G401 (cell line): ENCODE data around the gene SIDT1. TPM values are rescaled to one million over a fixed set of nuclear protein-coding genes. Genes with fewer than 3 reads are reported as not detected.

Experiments used
- DNase-seq: peaks from one replicate; pipeline ENCODE4 v3.0.0-alpha.2; 2015; ENCODE audit warnings: low spot score
- in situ Hi-C: cut with HindIII; loops from 2 replicates; pipeline ENCODE4 v1.10.0; 2016; ENCODE audit warnings: low sequenced_read_pairs, mixed read lengths
- total RNA-seq: library from RNA; depleted of rRNA; stranded (reverse); fragments of >200 nt; shearing (Covaris generic); gene quantifications from 2 replicates; pipeline ENCODE4 v1.2.3, GENCODE V29; 2014

The SIDT1 gene
- total RNA-seq, 1 experiment from 2014 or later: not detected

DNA sequence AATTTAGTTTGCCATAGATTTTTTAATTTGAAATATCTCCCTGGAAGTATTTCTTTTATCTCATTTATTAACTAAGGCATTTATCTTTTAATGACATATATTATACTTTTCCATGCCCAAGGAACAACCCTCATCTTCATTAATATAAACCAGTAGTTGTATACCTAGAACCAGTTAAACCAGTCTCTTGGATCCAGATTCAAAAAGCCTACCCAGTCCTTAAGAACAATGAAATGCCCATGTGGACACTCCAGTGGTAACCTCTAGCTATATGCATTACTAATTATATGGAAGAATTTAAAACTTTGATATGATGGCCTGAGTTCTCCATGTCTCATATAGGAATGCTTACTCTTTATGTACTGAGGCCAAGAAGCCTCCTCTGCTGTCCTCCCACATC lies 4.8 kb downstream of the SIDT1 start:
- in situ Hi-C loops: no loop called here
- DNase-seq: no peak

DNA sequence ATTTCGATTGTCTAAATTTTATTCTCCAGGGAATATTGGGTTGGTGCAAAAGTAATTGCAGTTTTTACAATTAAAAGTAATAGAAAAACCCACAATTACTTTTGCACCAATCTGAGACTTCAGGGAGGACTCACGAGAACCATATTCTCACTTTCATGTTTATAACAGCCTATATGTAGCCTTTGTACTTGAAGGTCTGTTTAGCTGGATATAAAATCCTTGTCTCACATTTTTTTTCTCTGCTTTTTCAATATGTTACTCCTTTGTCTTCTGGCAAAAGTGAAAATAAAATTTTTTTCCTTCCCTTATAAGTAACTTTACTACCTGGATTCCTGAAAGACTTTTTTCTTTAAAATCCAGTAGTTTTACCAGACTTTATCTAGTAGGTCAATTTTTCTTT lies 9.2 kb downstream of the SIDT1 start:
- in situ Hi-C loops: no loop called here
- DNase-seq: no peak

DNA sequence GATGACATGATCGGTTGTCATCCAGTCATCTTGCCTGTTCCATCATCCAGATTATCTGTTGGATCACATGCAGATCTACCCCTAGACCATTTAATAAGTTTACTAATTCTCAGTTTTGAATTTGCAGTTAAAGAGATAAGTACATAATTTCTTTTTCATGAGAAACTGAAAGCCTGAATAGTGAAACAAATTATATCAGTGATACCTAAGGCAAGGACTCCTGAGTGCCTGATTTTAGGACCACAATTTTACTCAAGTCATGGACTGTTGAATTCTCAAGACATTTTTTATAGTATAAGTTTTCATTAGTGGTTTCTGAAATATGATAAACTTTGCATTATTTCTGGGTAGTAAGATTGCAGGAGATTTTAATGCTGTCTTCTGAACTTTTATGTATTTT lies 13.2 kb downstream of the SIDT1 start:
- in situ Hi-C loops: no loop called here

DNA sequence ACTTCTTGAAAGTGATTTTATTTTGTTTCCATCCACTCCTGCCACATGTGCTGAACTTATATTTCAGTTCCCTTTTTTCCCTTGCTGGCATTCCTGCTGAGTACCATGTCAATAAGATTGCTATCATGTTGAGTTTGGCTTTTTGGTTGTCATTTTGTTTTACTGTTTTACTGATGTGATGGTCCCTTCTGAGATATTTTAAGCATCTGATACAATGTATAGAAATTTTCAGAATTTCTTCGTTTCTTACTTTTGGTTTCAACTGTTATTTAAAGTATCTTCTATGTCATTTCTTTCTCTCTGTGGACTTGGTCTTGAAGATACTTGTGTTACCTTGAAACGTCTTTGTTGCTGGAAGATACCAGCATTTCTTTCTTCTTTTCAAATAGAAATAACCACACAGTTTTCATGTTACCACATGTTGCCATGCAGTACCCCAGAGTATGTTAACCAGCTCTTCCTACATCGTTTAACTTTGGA lies 14.1 kb downstream of the SIDT1 start:
- DNase-seq: no peak
- in situ Hi-C loops: no loop called here

More for the DNA sequence above, 13.2 kb downstream of the SIDT1 start:
- DNase-seq: no peak

DNA sequence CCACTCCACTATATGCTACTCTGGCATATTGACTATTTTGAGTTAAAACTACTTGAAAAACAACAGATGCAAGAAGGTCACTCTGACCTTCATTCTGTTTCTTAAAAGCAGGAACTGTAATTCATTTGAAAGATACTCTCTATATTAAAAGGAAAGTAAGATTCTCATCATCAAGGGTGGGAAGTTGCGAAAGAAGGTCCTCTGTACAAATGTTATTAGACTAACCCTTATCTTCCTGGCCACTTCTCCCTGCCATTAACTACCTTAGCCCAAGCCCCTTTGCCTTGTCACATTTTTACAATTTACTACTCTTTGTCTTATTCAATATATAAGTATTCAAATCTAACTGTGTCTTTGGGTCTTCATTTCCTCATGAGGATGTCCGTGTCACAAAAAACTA lies 16.1 kb downstream of the SIDT1 start:
- in situ Hi-C loops: no loop called here
- no peak for DNase-seq

DNA sequence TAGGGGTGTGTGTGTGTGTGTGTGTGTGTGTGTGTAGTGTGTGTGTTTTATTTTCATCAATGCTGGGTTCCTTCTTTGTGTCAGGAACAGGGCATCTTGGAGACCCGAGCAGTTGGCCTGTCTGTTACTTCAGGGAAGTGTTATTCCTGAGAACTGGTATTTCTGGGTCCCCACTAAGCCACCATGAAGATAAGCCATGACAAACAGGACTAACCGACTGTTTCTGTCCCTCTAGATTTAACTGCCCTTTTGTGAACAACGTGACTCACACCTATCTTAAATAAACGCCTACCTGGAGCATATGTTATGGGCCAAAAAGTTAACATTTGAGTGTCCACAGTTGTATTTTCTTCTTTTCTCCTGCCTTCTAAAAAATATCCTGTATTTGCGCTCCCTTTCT lies 19.5 kb downstream of the SIDT1 start:
- no peak for DNase-seq
- in situ Hi-C loops: no loop called here

DNA sequence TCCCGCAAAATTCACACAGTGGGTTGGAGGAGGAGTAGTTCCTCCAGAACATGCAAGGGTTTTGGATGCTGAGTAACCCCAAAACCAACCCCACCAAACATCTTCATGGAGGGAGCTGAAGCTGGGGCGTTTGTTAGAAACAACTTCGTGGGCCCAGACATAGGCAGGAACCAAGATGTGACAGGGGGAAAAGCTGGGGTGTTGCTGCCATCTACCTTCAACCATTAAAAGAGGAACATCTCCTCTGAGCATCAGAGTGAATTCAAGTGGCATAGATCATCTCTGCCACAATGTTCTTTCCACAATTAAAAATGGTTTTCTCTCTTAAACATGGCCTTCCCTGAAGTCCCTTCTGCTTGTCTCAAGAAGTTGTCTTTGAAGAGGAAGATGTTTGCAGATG lies 20.5 kb downstream of the SIDT1 start:
- peak; percentile 38 for DNase-seq
- in situ Hi-C loops: no loop called here

DNA sequence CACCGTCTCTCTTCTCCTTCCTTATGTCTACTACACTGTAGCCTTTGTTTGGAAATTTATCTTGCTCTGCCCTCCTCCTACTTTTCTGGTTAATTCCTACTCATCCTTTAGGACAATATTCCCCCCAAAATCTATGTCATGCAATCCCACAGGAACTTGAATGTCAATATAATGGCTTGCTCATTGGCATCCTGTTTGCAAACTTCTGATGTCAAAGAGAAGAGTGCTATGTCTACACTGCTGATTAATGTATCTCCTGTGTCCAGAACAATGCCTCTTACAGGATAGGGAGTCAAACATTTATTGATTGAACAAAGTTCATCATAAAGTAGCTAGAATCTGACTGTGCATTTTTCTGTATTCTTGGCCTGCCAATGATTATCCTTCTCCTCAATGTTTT lies 22.8 kb downstream of the SIDT1 start:
- in situ Hi-C loops: no loop called here

DNA sequence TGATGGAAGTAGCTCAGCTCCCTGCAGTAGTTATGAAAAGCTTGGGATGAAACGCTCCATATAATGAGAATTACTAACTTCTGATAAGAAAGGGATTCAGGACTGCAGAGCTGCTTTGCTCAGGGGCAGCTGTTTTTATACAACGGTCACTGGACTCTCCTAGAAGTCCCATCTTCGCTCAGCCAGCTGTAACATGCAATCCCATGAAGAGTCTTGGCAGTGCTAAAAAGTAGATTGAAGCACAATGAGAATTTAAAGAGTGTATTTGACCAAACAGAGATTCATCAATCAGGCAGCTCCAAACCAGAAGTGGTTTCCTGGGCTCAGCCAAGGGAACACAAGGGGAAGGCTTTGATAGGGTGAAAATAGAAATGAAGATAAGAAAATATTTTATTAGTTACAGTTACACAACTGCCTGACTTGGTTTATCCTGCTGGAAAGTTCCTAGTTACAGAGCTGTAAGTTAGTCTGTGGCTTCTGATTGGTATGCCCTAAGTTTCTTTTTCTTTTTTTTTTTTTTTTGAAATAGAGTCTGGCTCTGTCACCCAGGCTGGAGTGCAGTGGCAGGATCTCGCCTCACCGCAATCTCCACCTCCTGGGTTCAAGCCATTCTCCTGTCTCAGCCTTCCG lies 24.1 kb downstream of the SIDT1 start:
- in situ Hi-C loops: no loop called here
- DNase-seq: no peak

More for the DNA sequence above, 22.8 kb downstream of the SIDT1 start:
- DNase-seq: no peak

DNA sequence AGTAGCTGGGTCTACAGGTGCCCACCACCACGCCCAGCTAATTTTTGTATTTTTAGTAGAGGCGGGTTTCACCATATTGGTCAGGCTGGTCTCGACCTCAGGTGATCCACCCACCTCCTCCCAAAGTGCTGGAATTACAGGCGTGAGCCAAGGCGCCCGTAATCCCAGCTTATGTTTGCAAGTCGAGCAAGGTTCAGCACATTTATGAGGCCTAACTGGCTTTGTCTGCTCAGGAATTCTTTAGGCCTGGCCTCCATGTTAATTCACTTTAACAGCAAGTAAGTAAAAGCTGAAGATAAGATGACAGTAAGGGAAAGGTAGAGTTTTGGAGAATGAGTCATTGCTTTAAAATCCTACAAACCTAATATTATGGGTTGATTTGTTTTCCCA lies 24.6 kb downstream of the SIDT1 start:
- no peak for DNase-seq
- in situ Hi-C loops: no loop called here

DNA sequence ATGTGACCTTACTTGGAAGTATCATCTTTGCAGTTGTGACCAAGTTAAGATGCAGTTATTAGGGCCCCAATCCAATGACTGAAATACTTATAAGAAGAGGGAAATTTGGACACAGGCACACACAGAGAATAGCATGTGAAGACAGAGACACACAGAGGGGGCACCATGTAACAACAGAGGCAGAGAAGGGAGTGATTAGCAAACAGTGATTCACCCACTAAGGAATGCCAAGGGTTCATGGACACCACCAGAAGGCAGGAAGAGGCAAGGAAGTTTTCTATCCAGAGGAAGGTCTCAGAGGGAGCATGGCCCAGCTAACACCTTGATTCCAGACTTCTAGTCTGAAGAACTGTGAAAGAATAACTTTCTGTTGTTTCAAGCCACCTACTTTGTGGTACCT lies 25.0 kb downstream of the SIDT1 start:
- DNase-seq: no peak

DNA sequence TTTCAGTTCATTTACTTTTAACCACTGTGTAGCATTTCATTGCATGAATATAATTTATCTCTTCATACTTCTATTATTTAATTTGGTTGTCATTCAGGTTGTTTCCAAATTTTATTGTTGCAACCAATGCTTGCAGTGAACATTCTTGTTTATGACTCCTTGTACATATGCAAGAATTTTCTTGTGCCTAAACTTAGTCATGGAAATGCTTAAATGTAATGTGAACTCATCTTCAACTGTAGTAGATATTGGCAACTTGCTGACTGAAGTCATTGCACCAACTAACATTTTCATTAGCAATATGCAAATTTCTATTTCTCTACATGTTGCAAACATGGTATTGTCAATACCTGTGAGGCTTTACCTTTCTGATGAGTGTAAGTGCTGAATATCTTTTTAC lies 26.7 kb downstream of the SIDT1 start:
- DNase-seq: no peak
- in situ Hi-C loops: no loop called here

More for the DNA sequence above, 25.0 kb downstream of the SIDT1 start:
- in situ Hi-C loops: no loop called here

DNA sequence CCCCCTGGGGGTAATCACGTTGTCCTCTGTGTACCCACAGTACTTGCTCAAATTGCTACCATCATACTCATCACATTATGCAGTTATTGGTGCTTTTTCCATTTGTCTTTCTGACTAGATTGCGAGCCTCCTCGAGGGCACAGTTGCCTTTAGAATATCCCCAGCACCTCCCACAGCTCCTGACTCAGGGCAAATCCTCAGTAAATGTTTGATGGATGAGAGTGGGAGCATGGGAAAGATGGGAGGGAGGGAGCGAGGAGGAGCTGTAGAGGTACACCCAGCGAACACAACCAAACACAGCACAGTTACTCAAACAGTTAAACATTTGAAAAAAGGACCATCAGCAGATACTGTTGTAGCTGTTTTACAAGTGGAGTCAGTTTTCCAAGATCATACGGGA lies 27.9 kb downstream of the SIDT1 start:
- in situ Hi-C loops: no loop called here
- DNase-seq: no peak

DNA sequence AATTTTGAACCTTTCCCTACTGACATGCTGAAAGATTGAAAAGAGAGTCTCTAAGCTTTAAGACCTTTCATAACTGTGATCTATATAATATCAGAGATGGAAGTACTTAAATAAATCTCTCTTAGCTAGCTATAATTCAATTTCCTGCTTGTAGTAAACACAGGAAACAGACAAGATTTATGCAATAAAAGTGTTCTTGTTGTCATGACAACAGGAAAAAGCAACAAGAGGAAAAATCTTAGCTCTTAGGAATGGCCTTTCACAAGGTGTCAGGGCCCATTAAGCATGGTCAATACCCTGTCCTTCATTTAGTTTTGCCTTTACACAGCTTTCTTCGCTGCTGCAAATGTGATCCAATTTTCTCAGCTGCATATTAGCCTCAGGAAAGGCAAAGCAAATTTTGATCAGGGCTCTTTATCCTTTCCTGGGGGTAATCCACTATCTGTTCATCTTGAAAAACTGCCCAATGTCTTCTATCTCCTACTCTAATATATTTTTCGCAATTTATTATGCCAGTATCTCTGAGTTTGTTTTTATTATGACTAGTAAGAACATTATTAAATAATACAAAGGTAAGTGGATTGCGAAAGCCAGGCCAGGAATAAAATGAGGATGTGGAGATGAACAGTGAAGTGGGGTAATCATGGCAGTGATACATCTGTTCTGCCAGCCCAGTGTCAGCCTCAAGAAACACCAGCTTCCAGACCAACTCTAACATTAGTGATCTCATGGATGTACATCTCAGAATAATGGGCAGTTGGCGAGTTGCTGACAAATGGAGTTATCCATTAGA lies 28.7 kb downstream of the SIDT1 start:
- in situ Hi-C loops: no loop called here
- no peak for DNase-seq

DNA sequence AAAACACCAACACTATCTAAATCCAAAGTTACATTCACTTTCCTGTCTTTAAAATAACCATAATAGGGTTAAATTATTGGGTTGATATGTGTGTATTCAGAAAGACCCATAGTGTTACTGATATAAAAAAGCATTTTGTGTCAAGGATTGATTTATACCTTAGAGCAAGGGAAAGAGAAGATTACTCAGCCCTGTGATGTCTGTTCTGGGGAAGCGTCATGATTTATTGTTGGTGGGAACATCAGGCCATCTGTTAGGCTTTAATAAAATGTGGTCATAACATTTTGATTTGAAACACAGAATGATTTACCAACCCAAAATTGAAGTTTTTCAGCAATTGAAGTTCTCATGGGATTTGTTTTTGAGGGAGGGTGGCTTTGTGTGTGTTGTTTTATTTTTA lies 33.2 kb downstream of the SIDT1 start:
- in situ Hi-C loops: no loop called here
- no peak for DNase-seq

DNA sequence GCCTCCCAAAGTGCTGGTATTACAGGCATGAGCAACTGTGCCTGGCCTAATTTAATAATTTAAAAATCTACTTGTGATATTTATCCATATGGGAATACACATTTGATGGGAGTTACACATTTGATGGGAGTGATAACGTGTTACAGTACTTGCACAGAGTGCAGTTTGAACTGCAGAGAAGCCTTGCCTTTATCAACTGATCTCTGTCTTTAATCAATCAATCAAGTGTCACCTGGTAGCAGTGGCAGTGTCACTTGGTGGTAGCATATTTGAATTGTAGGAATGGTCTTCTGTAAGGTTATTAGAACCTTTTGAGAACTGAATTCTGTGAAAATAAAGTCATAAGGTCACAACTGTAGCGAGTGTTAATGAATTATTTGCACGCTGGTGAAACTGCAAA lies 37.8 kb downstream of the SIDT1 start:
- no peak for DNase-seq
- in situ Hi-C loops: no loop called here

DNA sequence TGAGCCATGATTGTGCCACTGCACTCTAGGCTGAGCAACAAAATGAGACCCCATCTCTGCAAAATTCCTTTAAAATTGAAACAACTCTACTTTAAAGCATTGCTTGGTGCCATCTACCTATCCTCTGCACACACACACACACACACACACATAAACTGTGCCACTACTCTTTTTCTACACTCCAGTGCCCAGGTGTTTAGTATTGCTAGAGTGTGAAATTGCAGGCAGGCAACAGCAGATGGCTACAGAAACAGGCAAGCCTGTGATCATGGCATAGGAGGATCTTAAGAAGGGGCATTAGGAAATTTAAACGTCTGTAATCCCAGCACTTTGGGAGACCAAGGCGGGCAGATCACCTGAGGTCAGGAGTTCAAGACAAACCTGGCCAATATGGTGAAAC lies 39.0 kb downstream of the SIDT1 start:
- in situ Hi-C loops: no loop called here
- DNase-seq: no peak

DNA sequence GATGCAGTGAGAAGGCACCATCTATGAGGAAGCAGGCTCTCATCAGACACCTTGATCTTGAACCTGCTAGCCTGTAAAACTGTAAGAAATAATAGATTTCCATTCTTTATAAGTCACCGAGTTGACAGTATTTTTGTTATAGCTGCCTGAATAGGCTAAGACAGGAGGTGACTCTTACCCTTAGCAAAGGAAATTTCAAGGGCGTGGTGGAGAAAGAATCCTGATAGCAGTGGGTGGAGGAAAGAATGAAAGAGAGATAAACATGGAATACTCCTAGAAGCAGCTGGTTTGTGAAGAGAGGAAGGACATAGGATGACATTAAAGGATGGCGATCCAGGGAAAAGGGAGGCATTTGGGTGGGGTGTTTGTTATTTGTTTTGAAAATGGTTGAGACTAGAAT lies 41.4 kb downstream of the SIDT1 start:
- no peak for DNase-seq

DNA sequence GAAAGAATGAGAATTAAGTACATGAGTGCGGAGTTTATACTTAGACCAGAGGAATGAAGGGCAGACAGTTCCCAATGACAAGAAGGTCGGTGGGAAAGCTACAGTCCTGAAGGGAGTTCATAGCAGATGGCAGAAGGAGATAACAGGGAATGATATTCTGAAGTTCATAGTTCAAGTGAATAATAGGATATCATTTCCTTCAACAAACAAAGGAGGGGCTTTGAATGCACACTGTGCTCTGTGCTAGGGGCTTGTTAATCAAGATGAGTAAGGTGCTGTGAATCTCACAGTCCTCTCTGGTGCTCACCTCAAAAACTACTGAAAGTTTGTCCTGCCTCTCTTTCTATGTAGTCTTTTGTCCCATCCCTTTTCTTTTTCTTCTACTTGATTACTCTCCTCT lies 41.9 kb downstream of the SIDT1 start:
- in situ Hi-C loops: no loop called here
- DNase-seq: no peak

More for the DNA sequence above, 41.4 kb downstream of the SIDT1 start:
- in situ Hi-C loops: no loop called here

DNA sequence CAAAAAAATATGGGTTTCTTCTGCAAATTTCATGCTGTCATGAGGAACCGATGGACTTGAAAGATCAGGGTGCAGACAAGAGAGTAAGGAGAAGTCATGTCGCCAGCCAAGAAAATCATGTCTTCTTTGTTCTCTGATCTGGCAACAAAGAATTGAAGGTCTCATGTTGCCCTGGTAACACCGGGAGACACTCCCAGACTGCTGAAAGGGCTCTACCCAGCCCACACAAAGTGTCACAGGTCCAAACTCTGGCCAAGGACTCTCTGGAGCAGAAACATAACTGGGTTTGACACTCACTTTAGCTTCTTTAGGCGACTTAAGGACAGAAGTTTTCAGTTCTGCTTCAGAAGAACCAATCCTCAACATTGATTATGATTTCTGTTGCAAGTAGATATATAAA lies 42.9 kb downstream of the SIDT1 start:
- DNase-seq: no peak
- in situ Hi-C loops: no loop called here

DNA sequence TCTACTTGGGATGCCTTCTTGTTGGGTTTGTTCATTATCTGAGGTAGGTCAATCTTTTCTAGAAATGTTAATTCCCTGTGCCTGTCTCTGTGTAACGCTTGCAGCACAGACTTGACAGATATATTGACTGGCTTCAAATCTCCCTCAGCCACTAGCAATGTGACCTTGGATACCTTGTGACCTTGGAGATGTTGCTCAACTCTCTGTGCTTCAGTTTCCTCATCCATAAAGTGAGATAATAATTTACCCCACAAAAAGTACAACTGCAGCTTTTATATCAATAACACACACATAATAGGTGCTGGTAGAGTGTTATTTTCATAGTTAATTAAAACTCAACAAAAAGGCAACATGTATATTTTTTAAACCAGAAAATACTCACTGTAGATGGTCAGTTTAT lies 52.9 kb downstream of the SIDT1 start:
- DNase-seq: no peak
- in situ Hi-C loops: no loop called here
